ENCODE measurements around the gene OPA3. TPM values are rescaled to one million over a fixed set of nuclear protein-coding genes. Genes with fewer than 3 reads are reported as not detected.

Gene OPA3
- total RNA-seq, 1 experiment from 2014 or later: 17.1 TPM

DNA sequence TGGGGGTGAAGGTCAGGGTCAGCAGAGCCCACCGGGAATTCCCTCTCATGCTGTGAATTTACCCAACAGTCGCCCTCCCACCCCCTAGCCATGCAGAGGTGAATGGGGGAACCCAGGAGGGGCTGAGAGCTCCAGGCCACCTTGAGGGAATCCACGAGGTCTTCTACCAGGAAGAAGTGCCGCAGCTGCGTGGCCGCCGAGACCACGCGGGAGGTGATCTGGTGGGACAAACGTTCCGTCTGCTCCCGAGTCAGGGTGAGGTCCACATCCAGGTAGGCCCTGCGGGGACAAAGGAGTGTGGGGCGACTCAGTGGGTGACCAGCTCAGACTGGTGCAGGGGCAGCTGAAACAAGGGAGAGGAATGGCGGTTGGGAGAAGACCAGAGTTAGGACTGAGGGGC lies 95.9 kb downstream of the OPA3 start:
- no TSS peak for BruUV-seq (replicated peaks)
- H3K27me3 Mint-ChIP-seq (ENCODE audit: unreplicated experiment): no peaks in the 10 kb centered on the region
- intact Hi-C loops (cut with micrococcal nuclease; ENCODE audit: unreplicated experiment): no loop called here
- H3K4me1 Mint-ChIP-seq (ENCODE audit: low read depth, unreplicated experiment): peaks cover 10% of the 10 kb centered on the region
- H3K27ac Mint-ChIP-seq (ENCODE audit: unreplicated experiment): no peak overlapping the region
- CTCF ChIA-PET: no interaction called here
- no peak for DNase-seq
- TF ChIP-seq, protein P1, sequence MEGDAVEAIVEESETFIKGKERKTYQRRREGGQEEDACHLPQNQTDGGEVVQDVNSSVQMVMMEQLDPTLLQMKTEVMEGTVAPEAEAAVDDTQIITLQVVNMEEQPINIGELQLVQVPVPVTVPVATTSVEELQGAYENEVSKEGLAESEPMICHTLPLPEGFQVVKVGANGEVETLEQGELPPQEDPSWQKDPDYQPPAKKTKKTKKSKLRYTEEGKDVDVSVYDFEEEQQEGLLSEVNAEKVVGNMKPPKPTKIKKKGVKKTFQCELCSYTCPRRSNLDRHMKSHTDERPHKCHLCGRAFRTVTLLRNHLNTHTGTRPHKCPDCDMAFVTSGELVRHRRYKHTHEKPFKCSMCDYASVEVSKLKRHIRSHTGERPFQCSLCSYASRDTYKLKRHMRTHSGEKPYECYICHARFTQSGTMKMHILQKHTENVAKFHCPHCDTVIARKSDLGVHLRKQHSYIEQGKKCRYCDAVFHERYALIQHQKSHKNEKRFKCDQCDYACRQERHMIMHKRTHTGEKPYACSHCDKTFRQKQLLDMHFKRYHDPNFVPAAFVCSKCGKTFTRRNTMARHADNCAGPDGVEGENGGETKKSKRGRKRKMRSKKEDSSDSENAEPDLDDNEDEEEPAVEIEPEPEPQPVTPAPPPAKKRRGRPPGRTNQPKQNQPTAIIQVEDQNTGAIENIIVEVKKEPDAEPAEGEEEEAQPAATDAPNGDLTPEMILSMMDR (IDR thresholded peaks at IDR 0.05; ENCODE audit: unreplicated experiment): no peak
- peaks cover 13% of the 10 kb centered on the region for H3K36me3 Mint-ChIP-seq (ENCODE audit: insufficient read depth, unreplicated experiment)
- no peaks in the 10 kb centered on the region for H3K9me3 Mint-ChIP-seq (ENCODE audit: low read depth, unreplicated experiment)
- H3K4me3 Mint-ChIP-seq (ENCODE audit: low read depth, unreplicated experiment): no peak overlapping the region

DNA sequence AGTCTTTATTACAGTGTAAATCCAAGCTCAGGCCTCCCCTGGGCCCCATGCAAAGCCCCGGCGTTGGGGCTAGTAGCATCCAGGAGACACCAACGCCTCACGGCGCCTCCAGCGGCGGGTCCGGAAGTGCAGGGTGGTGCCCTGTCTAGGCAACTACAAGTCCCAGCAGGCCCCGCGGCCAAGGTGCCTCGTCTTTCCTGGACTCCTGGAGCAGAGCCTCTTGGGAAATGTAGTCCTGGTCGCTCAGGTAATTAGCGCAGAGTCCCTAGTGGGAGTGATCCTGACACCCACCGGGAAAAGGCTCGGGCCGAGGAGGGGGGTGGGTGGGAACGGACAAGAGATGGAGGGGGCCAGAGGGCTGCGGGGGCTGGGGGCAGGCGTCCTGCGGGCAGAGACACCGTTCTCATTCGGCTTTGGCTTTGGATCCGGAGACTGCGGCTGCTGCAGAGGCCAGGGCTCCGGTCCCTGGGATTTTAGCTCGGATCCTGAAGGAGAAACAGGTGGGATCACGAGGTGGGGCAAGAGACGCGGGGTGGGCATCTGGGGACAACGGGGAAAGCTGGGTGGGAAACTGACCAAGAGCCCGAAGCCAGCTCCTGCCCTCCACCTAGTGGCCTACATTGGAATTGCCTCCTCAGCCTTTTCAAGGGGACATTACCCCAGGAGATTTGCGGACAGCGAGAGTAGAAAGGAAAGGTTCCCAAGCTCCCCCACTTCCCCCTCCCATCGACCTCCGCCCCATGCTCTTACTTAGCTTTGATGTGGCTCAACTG lies 99.1 kb downstream of the OPA3 start:
- H3K36me3 Mint-ChIP-seq (ENCODE audit: insufficient read depth, unreplicated experiment): peaks cover 13% of the 10 kb centered on the region

DNA sequence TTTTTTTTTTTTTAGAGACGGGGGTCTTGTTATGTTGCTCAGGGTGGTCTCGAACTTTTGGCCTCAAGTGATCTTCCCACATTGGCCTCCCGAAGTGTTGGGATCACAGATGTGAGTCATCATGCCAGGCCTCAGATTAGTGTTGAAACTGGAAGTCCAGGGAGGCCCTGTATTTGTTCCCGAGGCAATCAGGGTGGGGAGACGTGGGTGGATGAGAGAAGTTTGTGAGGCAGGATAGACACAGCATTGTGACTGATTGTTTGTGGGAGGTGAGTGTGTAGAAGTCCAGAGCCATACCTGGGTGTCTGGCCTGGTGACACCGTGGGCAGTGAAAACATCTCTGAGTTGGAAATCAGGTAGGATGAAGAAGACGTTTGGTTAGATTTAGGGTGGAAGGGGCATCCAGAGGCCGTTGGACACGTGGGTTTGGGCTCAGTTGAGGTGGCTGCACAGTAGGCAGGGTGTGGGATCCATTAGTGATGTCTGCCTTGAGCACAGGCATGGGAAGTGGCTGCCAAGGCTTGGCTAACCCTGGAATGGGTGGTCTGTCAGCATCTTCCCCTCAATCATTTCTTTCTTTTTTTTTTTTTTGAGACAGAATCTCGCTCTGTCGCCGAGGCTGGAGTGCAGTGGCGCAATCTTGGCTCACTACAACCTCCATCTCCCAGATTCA lies 100.2 kb downstream of the OPA3 start:
- Mint-ChIP-seq H3K4me3 (ENCODE audit: low read depth, unreplicated experiment) (no peak overlapping the region), H3K27ac (ENCODE audit: unreplicated experiment) (no peak overlapping the region), H3K27me3 (ENCODE audit: unreplicated experiment) (no peaks in the 10 kb centered on the region), H3K36me3 (ENCODE audit: insufficient read depth, unreplicated experiment) (peaks cover 13% of the 10 kb centered on the region), H3K4me1 (ENCODE audit: low read depth, unreplicated experiment) (peaks cover 10% of the 10 kb centered on the region), H3K9me3 (ENCODE audit: low read depth, unreplicated experiment) (no peaks in the 10 kb centered on the region)
- intact Hi-C loops (cut with micrococcal nuclease; ENCODE audit: unreplicated experiment): no loop called here
- TF ChIP-seq, protein P1 (IDR thresholded peaks at IDR 0.05; ENCODE audit: unreplicated experiment): no peak
- CTCF ChIA-PET: interaction anchor here (0.6 to 2.0 kb wide), 13 partner anchors 12 to 236 kb away, joined by 3 to 35 read pairs (median 5); partner anchors contain the start of gene PPP1R13L
- BruUV-seq (replicated peaks): no TSS peak
- no peak for DNase-seq

More for the DNA sequence above, 99.1 kb downstream of the OPA3 start:
- Mint-ChIP-seq H3K27ac (ENCODE audit: unreplicated experiment) (peak overlapping the region; percentile 59), H3K9me3 (ENCODE audit: low read depth, unreplicated experiment) (no peaks in the 10 kb centered on the region), H3K27me3 (ENCODE audit: unreplicated experiment) (no peaks in the 10 kb centered on the region), H3K4me3 (ENCODE audit: low read depth, unreplicated experiment) (peak overlapping the region; percentile 79), H3K4me1 (ENCODE audit: low read depth, unreplicated experiment) (peaks cover 10% of the 10 kb centered on the region)
- intact Hi-C loops (cut with micrococcal nuclease; ENCODE audit: unreplicated experiment): no loop called here
- peak; percentile 99 for DNase-seq
- TF ChIP-seq, protein P1 (IDR thresholded peaks at IDR 0.05; ENCODE audit: unreplicated experiment): peak; percentile 82
- BruUV-seq (replicated peaks): no TSS peak
- CTCF ChIA-PET: interaction anchor here (0.5 to 2.0 kb wide), 21 partner anchors 11 to 284 kb away, joined by 3 to 35 read pairs (median 4); partner anchors contain the start of genes FOSB, PPP1R13L and SIX5

DNA sequence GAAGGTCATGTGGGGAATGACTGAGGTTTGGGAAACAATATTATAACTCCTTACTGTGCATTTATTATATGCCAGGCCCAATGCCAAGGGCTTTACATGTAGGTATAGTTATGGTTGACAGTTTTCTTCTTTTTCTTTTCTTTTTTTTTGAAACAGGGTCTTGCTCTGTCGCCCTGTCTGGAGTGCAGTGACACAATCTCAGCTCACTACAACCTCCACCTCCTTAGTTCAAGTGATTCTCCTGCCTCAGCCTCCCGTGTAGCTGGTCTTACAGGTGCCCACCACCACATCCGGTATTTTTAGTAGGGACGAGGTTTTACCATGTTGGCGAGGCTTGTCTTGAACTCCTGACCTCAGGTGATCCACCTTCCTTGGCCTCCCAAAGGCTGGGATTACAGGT lies 101.6 kb downstream of the OPA3 start:
- TF ChIP-seq, protein P1 (IDR thresholded peaks at IDR 0.05; ENCODE audit: unreplicated experiment): no peak
- Mint-ChIP-seq H3K36me3 (ENCODE audit: insufficient read depth, unreplicated experiment) (peaks cover 25% of the 10 kb centered on the region), H3K27me3 (ENCODE audit: unreplicated experiment) (no peaks in the 10 kb centered on the region), H3K4me3 (ENCODE audit: low read depth, unreplicated experiment) (no peak overlapping the region), H3K27ac (ENCODE audit: unreplicated experiment) (no peak overlapping the region), H3K9me3 (ENCODE audit: low read depth, unreplicated experiment) (no peaks in the 10 kb centered on the region), H3K4me1 (ENCODE audit: low read depth, unreplicated experiment) (peaks cover 15% of the 10 kb centered on the region)
- intact Hi-C loops (cut with micrococcal nuclease; ENCODE audit: unreplicated experiment): no loop called here
- DNase-seq: no peak
- CTCF ChIA-PET: interaction anchor here (0.6 kb wide), 1 partner anchor 30 kb away, joined by 5 read pairs; no protein-coding TSS in a partner anchor
- no TSS peak for BruUV-seq (replicated peaks)
